H1 (cell line): Measurements from ENCODE around the gene C5orf15. TPM values are rescaled to one million over a fixed set of nuclear protein-coding genes. Genes with fewer than 3 reads are reported as not detected.

Experiments
- CTCF ChIA-PET: fragments of 300-600 bp; sonication (Branson Sonifier 250); formaldehyde crosslinking; loops from one replicate; lab custom pipeline; 2021; ENCODE audit not compliant: partially characterized antibody; lab: Charles Lee
- POLR2A ChIA-PET: fragments of 300-600 bp; sonication (Branson Sonifier 250); formaldehyde crosslinking; loops from one replicate; lab custom pipeline; 2021; ENCODE audit warnings: inconsistent platforms; ENCODE audit not compliant: partially characterized antibody; lab: Charles Lee
- DNase-seq, 2 experiments: peaks; one replicate each; pipeline versions ENCODE4 v3.0.0 to v3.0.0-alpha.2; 2010 to 2022; ENCODE audit warnings: low spot score in 2 of 2, low read depth in 1 of 2, mixed read lengths in 1 of 2
- FAIRE-seq: peaks from 2 replicates; lab custom pipeline; 2011; peaks lifted over from hg19 to GRCh38; lab: Jason Lieb, UNC
- H2AFZ ChIP-seq: 2 replicates; pipeline ENCODE4 v1.8.1; 2012; ENCODE audit warnings: low read length, inconsistent platforms
- H2AK5ac ChIP-seq: 2 replicates; pipeline ENCODE4 v1.6.1; 2013; ENCODE audit warnings: low read depth, low read length
- H2BK120ac ChIP-seq: replicated peaks from 2 replicates; pipeline ENCODE3; 2013; ENCODE audit warnings: low read depth, low read length, inconsistent platforms
- H2BK12ac ChIP-seq: 2 replicates; pipeline ENCODE4 v1.6.1; 2013; ENCODE audit warnings: low read depth, low read length
- H2BK15ac ChIP-seq: 2 replicates; pipeline ENCODE4 v1.6.1; 2013; ENCODE audit warnings: low read length
- H2BK20ac ChIP-seq: 2 replicates; pipeline ENCODE4 v1.6.1; 2013; ENCODE audit warnings: low read length
- H2BK5ac ChIP-seq: 2 replicates; pipeline ENCODE4 v1.6.1; 2013; ENCODE audit warnings: low read depth, low read length
- H3K14ac ChIP-seq: 2 replicates; pipeline ENCODE4 v1.6.1; 2013; ENCODE audit warnings: inconsistent platforms; ENCODE audit not compliant: insufficient read length
- H3K18ac ChIP-seq: 2 replicates; pipeline ENCODE4 v1.6.1; 2013; ENCODE audit warnings: low read length; ENCODE audit errors: extremely low read depth
- H3K23ac ChIP-seq: 2 replicates; pipeline ENCODE4 v1.6.1; 2013; ENCODE audit warnings: inconsistent platforms; ENCODE audit not compliant: insufficient read length
- H3K23me2 ChIP-seq: 2 replicates; pipeline ENCODE4 v1.6.1; 2013; ENCODE audit warnings: low read depth, low read length
- H3K27ac ChIP-seq: 2 replicates; pipeline ENCODE4 v1.6.1; 2011; ENCODE audit warnings: low read depth, low read length, inconsistent platforms
- H3K27me3 ChIP-seq, 4 experiments: replicated peaks in 1 of 4; 1 replicate in 1 of 4; 2 replicates in 3 of 4; pipeline versions ENCODE4 v1.6.1 to v1.8.1; 2011 to 2013; ENCODE audit warnings: low read length in 3 of 4, mild to moderate bottlenecking in 3 of 4, inconsistent platforms in 2 of 4, mixed read lengths in 2 of 4, moderate library complexity in 1 of 4; ENCODE audit not compliant: control insufficient read depth in 3 of 4, insufficient read depth in 3 of 4; ENCODE audit errors: extremely low read depth in 1 of 4
- H3K36me3 ChIP-seq, 4 experiments: 2 replicates each; pipeline versions ENCODE4 v1.6.1 to v1.8.1; 2011 to 2013; ENCODE audit warnings: mild to moderate bottlenecking in 4 of 4, low read length in 3 of 4, moderate library complexity in 2 of 4, control low read depth in 1 of 4, inconsistent platforms in 1 of 4; ENCODE audit not compliant: insufficient read depth in 4 of 4, control insufficient read depth in 2 of 4
- H3K4ac ChIP-seq: replicated peaks from 2 replicates; pipeline ENCODE3; 2013; ENCODE audit warnings: low read length, low read depth, mixed read lengths, inconsistent platforms; ENCODE audit not compliant: insufficient read length
- H3K4me1 ChIP-seq, 4 experiments: replicated peaks in 1 of 4; 1 replicate in 1 of 4; 2 replicates in 3 of 4; pipeline versions ENCODE4 v1.6.1 to v1.8.1; 2011 to 2013; ENCODE audit warnings: low read length in 3 of 4, inconsistent platforms in 2 of 4, mixed read lengths in 1 of 4; ENCODE audit not compliant: insufficient read depth in 4 of 4, control insufficient read depth in 3 of 4
- H3K4me2 ChIP-seq, 2 experiments: 2 replicates each; pipeline versions ENCODE4 v1.6.1 to v1.8.1; 2011 to 2013; ENCODE audit warnings: low read depth in 2 of 2, low read length in 2 of 2, control low read depth in 1 of 2, inconsistent platforms in 1 of 2, mild to moderate bottlenecking in 1 of 2; ENCODE audit not compliant: insufficient read depth in 1 of 2
- H3K4me3 ChIP-seq, 4 experiments: fragments of 200-600, 300-600 bp in 1 of 4; sonication (generic), shearing (Covaris generic), sonication (Bioruptor Twin) in 1 of 4; 2 replicates each; pipeline versions ENCODE4 v1.5.1 to v1.8.1; 2011 to 2016; ENCODE audit warnings: low read length in 4 of 4, low read depth in 3 of 4, control low read depth in 2 of 4, inconsistent platforms in 2 of 4, mild to moderate bottlenecking in 2 of 4, mixed read lengths in 1 of 4, moderate library complexity in 1 of 4; ENCODE audit not compliant: insufficient read depth in 2 of 4; ENCODE audit errors: extremely low read depth in 1 of 4
- H3K56ac ChIP-seq: replicated peaks from 2 replicates; pipeline ENCODE3; 2013; ENCODE audit warnings: low read depth, mild to moderate bottlenecking, mixed read lengths, low read length, inconsistent platforms; ENCODE audit not compliant: insufficient read length
- H3K79me1 ChIP-seq: 2 replicates; pipeline ENCODE4 v1.6.1; 2013; ENCODE audit warnings: low read depth, low read length, control low read depth
- H3K79me2 ChIP-seq, 2 experiments: 2 replicates each; pipeline versions ENCODE4 v1.6.1 to v1.8.1; 2012 to 2013; ENCODE audit warnings: low read length in 2 of 2, mild to moderate bottlenecking in 2 of 2, inconsistent platforms in 1 of 2; ENCODE audit not compliant: insufficient read depth in 2 of 2, control insufficient read depth in 1 of 2
- H3K9ac ChIP-seq, 4 experiments: replicated peaks in 1 of 4; 1 replicate in 1 of 4; 2 replicates in 3 of 4; pipeline versions ENCODE4 v1.6.1 to v1.8.1; 2011 to 2013; ENCODE audit warnings: low read depth in 3 of 4, low read length in 3 of 4, control low read depth in 2 of 4, mild to moderate bottlenecking in 2 of 4, moderate library complexity in 2 of 4, inconsistent platforms in 1 of 4; ENCODE audit errors: extremely low read depth in 1 of 4
- H3K9me3 ChIP-seq, 2 experiments: 2 replicates each; pipeline versions ENCODE4 v1.6.1 to v1.8.1; 2012 to 2013; ENCODE audit warnings: mild to moderate bottlenecking in 2 of 2, moderate library complexity in 2 of 2, control low read depth in 1 of 2, inconsistent platforms in 1 of 2, low read depth in 1 of 2, low read length in 1 of 2, mixed read lengths in 1 of 2; ENCODE audit not compliant: insufficient read depth in 2 of 2
- H4K20me1 ChIP-seq, 2 experiments: replicated peaks in 1 of 2; 2 replicates each; pipeline versions ENCODE3 to v1.8.1; 2011 to 2013; ENCODE audit warnings: inconsistent platforms in 2 of 2, low read length in 2 of 2, mild to moderate bottlenecking in 1 of 2; ENCODE audit not compliant: insufficient read depth in 2 of 2, control insufficient read depth in 1 of 2
- H4K5ac ChIP-seq: 2 replicates; pipeline ENCODE4 v1.6.1; 2013; ENCODE audit warnings: low read length, low read depth, mixed read lengths, inconsistent platforms; ENCODE audit not compliant: insufficient read length
- H4K8ac ChIP-seq: 2 replicates; pipeline ENCODE4 v1.8.0; 2013; ENCODE audit warnings: mild to moderate bottlenecking, moderate library complexity, low read length, inconsistent platforms; ENCODE audit not compliant: insufficient read depth; ENCODE audit errors: extremely low read depth
- H4K91ac ChIP-seq: replicated peaks from 2 replicates; pipeline ENCODE3; 2013; ENCODE audit warnings: low read length, mixed read lengths, inconsistent platforms; ENCODE audit not compliant: insufficient read length
- CEBPB ChIP-seq: IDR thresholded peaks from 2 replicates; pipeline ENCODE4 v1.6.1; 2012; ENCODE audit warnings: low read depth, low read length
- CTBP2 ChIP-seq: IDR thresholded peaks from 2 replicates; pipeline ENCODE4 v1.7.0; 2011; ENCODE audit warnings: borderline replicate concordance, mild to moderate bottlenecking, moderate library complexity, mixed read lengths, low read length; ENCODE audit not compliant: insufficient read depth, insufficient read length
- EGR1 ChIP-seq: IDR thresholded peaks from 2 replicates; pipeline ENCODE4 v1.6.1; 2011; ENCODE audit warnings: low read depth, low read length, borderline replicate concordance
- GTF2F1 ChIP-seq: IDR thresholded peaks from 2 replicates; pipeline ENCODE4 v1.6.1; 2012; ENCODE audit warnings: low read depth, low read length, improper control_type of control experiment, borderline replicate concordance
- HDAC2 ChIP-seq, 2 experiments: fragments of 300-600 bp in 1 of 2; sonication (generic) in 1 of 2; IDR thresholded peaks; 2 replicates each; pipeline ENCODE4 v1.6.1; 2011 to 2012; ENCODE audit warnings: low read depth in 2 of 2, low read length in 2 of 2, mild to moderate bottlenecking in 2 of 2, moderate library complexity in 2 of 2, borderline replicate concordance in 1 of 2, inconsistent platforms in 1 of 2
- POLR2AphosphoS5 ChIP-seq: IDR thresholded peaks from 2 replicates; pipeline ENCODE4 v1.6.1; 2011; ENCODE audit warnings: low read depth, low read length
- RAD21 ChIP-seq, 2 experiments: IDR thresholded peaks in 1 of 2; conservative IDR thresholded peaks in 1 of 2; 2 replicates each; pipeline ENCODE4 v1.6.1; 2011; ENCODE audit warnings: low read depth in 2 of 2, low read length in 2 of 2, improper control_type of control experiment in 1 of 2, inconsistent platforms in 1 of 2, mild to moderate bottlenecking in 1 of 2, moderate library complexity in 1 of 2
- RFX5 ChIP-seq: IDR thresholded peaks from 2 replicates; pipeline ENCODE4 v1.6.1; 2011; ENCODE audit warnings: low read depth, low read length, improper control_type of control experiment, borderline replicate concordance
- SP4 ChIP-seq: IDR thresholded peaks from 2 replicates; pipeline ENCODE4 v1.6.1; 2012; ENCODE audit warnings: low read length, inconsistent platforms
- TAF7 ChIP-seq: optimal IDR thresholded peaks from 2 replicates; pipeline ENCODE3; 2011; ENCODE audit warnings: low read depth, mild to moderate bottlenecking, inconsistent platforms, low read length, moderate library complexity, borderline replicate concordance
- TBP ChIP-seq: IDR thresholded peaks from 2 replicates; pipeline ENCODE4 v1.6.1; 2011; ENCODE audit warnings: low read depth, low read length, improper control_type of control experiment
- ZNF274 ChIP-seq: IDR thresholded peaks from 2 replicates; pipeline ENCODE4 v1.7.0; 2012; ENCODE audit warnings: low read length, borderline replicate concordance; ENCODE audit errors: extremely low read depth
- WGBS, 2 experiments: shearing (Covaris generic) in 1 of 2; methylation state at CpG; one replicate each; pipeline versions ENCODE4 v1.1.6 to v1.1.7; 2013 to 2015; ENCODE audit warnings: low lambda C conversion rate in 2 of 2, mixed read lengths in 2 of 2, inconsistent platforms in 1 of 2, low coverage in 1 of 2, missing lambda C conversion rate in 1 of 2; ENCODE audit not compliant: insufficient replicate concordance in 2 of 2, insufficient coverage in 1 of 2, insufficient read length in 1 of 2; ENCODE audit errors: extremely low coverage in 1 of 2, missing lambda C conversion rate in 1 of 2; 5-methylcytosine and 5-hydroxymethylcytosine counted together
- polyA plus RNA-seq, 7 experiments: library from polyadenylated mRNA; depleted of rRNA in 3 of 7; stranded (reverse) in 5 of 7; unstranded in 2 of 7; fragments of >200 nt in 5 of 7; fragments of 200-250 nt in 2 of 7; gene quantifications; 1 replicate in 5 of 7; 2 replicates in 1 of 7; 4 replicates in 1 of 7; pipeline versions ENCODE4 v1.2.1 to v1.2.3, GENCODE V29; 2011 to 2013; ENCODE audit warnings: missing spikeins in 2 of 7, mixed read lengths in 2 of 7
- total RNA-seq: library from RNA; stranded (reverse); fragmentation: NEBNext Ultra II Directional; extraction: Animal tissue kit (Norgen Biotek cat#: 25700); gene quantifications from 2 replicates; pipeline ENCODE4 v1.2.1, GENCODE V29; 2021

Gene C5orf15
- total and polyA plus RNA-seq, 2 of the 8 experiments (the other 6 are each of a cell fraction or from before 2014, with no cell fraction given), result 31.7 to 39.3 TPM

- no peak overlapping the region for H3K4me3 ChIP-seq
- H4K5ac ChIP-seq, result no peak overlapping the region
- FAIRE-seq (no peak), DNase-seq (no peak)
- no peaks in the 10 kb centered on the region; a peak in 1 of 7 replicates for H3K4me1 ChIP-seq
- H2BK5ac ChIP-seq, result no peak overlapping the region
- no peak overlapping the region for H4K91ac ChIP-seq
- H3K79me2 ChIP-seq, result no peaks in the 10 kb centered on the region
- H3K27ac ChIP-seq, result no peak overlapping the region
- H3K4me2 ChIP-seq, result no peak overlapping the region
- no peak overlapping the region for H2BK20ac ChIP-seq
- no peak overlapping the region for H2BK120ac ChIP-seq
- no peaks in the 10 kb centered on the region for H4K20me1 ChIP-seq
- H3K9me3 ChIP-seq, result peaks cover 0 to 4% of the 10 kb centered on the region in 2 experiments; a peak in 1 of 4 replicates
- H3K18ac ChIP-seq, result no peak overlapping the region
- 94% methylated on average over 13 of the region's 13 CpGs; no CpG with 5 or more reads in 1 of the 2 experiments for WGBS, 2 experiments
- no peak overlapping the region for H3K4ac ChIP-seq
- H3K56ac ChIP-seq, result no peak overlapping the region
- H3K79me1 ChIP-seq, result no peaks in the 10 kb centered on the region
- H2AFZ ChIP-seq, result no peak overlapping the region
- no peak overlapping the region for H3K9ac ChIP-seq
- no peaks in the 10 kb centered on the region for H3K36me3 ChIP-seq
- POLR2A ChIA-PET, result no interaction called here
- H4K8ac ChIP-seq, result no peak overlapping the region; the same call in 1 of the 2 replicates
- H2AK5ac ChIP-seq, result no peak overlapping the region
- H3K23ac ChIP-seq, result no peak overlapping the region
- H2BK12ac ChIP-seq, result no peak overlapping the region
- no peak overlapping the region for H3K14ac ChIP-seq
- H3K23me2 ChIP-seq, result peaks cover 1% of the 10 kb centered on the region; the same call in 1 of the 2 replicates
- H2BK15ac ChIP-seq, result no peak overlapping the region
- CTCF ChIA-PET, result interaction anchor here (0.8 to 3.9 kb wide), 2 partner anchors 12 to 63 kb away, joined by 3 to 10 read pairs; no protein-coding TSS in a partner anchor
- H3K27me3 ChIP-seq, result no peaks in the 10 kb centered on the region; a peak in 1 of 7 replicates
- TF ChIP-seq TBP (no peak), GTF2F1 (no peak), CTBP2 (no peak), RAD21 (IDR thresholded peaks at IDR 0.05 in 1 of 2, conservative IDR thresholded peaks at IDR 0.05 in 1 of 2; ENCODE audit: low read depth in 2 of 2, low read length in 2 of 2) (no peak), HDAC2 (IDR thresholded peaks at IDR 0.05; ENCODE audit: borderline replicate concordance in 1 of 2, low read depth in 2 of 2, low read length in 2 of 2) (no peak), ZNF274 (no peak), TAF7 (no peak), CEBPB (no peak), EGR1 (no peak), RFX5 (no peak), SP4 (no peak), POLR2AphosphoS5 (no peak)
These were observed 35.8 kb downstream of the C5orf15 start for GRCh38 chr5:133932441-133933168.
